Breast epithelium (tissue), 3 donors: ENCODE measurements around the gene TOR4A.

Source experiments
- POLR2A ChIP-seq: fragments of 450-650 bp; IDR thresholded peaks from one replicate; pipeline ENCODE4 v1.6.1; 2016; ENCODE audit warnings: antibody characterized with exemption, mild to moderate bottlenecking, moderate library complexity
- TF ChIP-seq, protein P1 (sequence below), 3 donors: fragments of 450-650 bp; IDR thresholded peaks; one replicate each; pipeline ENCODE4 v1.5.1; 2016 to 2017; ENCODE audit warnings: antibody characterized with exemption in 3 of 3, mild to moderate bottlenecking in 3 of 3, moderate library complexity in 3 of 3

DNA sequence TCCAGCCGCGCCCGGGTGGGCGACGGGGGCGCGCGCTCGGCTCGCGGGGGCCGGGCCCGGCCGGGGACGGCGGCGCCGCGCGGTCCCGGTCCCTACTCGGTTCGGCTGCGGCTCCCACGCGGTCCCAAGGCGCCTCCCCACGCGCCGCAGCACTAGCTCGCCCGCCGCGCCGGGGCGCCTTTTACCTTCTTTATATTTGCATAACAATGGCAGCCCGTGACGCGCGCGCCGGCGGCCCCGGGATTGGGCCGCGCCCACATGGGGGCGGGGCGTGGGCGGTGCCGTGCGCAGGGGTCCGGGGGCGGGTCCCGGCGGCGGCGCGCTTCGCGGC is 24.6 kb downstream of the TOR4A start, which contains the start of gene NRARP:
- TF ChIP-seq, protein P1, sequence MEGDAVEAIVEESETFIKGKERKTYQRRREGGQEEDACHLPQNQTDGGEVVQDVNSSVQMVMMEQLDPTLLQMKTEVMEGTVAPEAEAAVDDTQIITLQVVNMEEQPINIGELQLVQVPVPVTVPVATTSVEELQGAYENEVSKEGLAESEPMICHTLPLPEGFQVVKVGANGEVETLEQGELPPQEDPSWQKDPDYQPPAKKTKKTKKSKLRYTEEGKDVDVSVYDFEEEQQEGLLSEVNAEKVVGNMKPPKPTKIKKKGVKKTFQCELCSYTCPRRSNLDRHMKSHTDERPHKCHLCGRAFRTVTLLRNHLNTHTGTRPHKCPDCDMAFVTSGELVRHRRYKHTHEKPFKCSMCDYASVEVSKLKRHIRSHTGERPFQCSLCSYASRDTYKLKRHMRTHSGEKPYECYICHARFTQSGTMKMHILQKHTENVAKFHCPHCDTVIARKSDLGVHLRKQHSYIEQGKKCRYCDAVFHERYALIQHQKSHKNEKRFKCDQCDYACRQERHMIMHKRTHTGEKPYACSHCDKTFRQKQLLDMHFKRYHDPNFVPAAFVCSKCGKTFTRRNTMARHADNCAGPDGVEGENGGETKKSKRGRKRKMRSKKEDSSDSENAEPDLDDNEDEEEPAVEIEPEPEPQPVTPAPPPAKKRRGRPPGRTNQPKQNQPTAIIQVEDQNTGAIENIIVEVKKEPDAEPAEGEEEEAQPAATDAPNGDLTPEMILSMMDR (IDR thresholded peaks at IDR 0.05) = no peak
- no peak for TF ChIP-seq POLR2A
